Loucy (cell line): Measurements from ENCODE around the gene TANGO6.

Experiments used
- H2AFZ ChIP-seq: fragments of 200-600 bp; sonication (generic); 2 replicates; pipeline ENCODE4 v1.6.0; 2016; ENCODE audit warnings: antibody characterized with exemption, mild to moderate bottlenecking, low read length, moderate library complexity
- H3F3A ChIP-seq: fragments of 200-600 bp; 2 replicates; pipeline ENCODE4 v1.6.0; 2016; ENCODE audit warnings: antibody characterized with exemption, low read depth, mild to moderate bottlenecking
- H3K27me3 ChIP-seq: fragments of 200-600 bp; sonication (generic); 2 replicates; pipeline ENCODE4 v1.6.1; 2014; ENCODE audit warnings: low read length, mild to moderate bottlenecking; ENCODE audit not compliant: insufficient read depth, poor library complexity, severe bottlenecking
- H3K36me3 ChIP-seq: fragments of 200-600 bp; sonication (generic); 2 replicates; pipeline ENCODE4 v1.6.1; 2016; ENCODE audit warnings: low read length; ENCODE audit not compliant: insufficient read depth
- H3K4me1 ChIP-seq: fragments of 200-600 bp; sonication (generic); 2 replicates; pipeline ENCODE4 v1.5.1; 2014; ENCODE audit warnings: low read length, mild to moderate bottlenecking; ENCODE audit not compliant: insufficient read depth, poor library complexity, severe bottlenecking
- H3K4me2 ChIP-seq: fragments of 200-600 bp; sonication (generic); 2 replicates; pipeline ENCODE4 v1.6.0; 2014; ENCODE audit warnings: antibody characterized with exemption, low read length, low read depth, mild to moderate bottlenecking; ENCODE audit not compliant: poor library complexity, severe bottlenecking
- H3K4me3 ChIP-seq: fragments of 200-600 bp; sonication (generic); 2 replicates; pipeline ENCODE4 v1.5.1; 2014; ENCODE audit warnings: low read length, mild to moderate bottlenecking, mixed read lengths; ENCODE audit not compliant: poor library complexity, severe bottlenecking
- H3K79me2 ChIP-seq: fragments of 200-600 bp; sonication (generic); 2 replicates; pipeline ENCODE4 v1.6.1; 2014; ENCODE audit warnings: low read length; ENCODE audit not compliant: insufficient read depth
- H3K9ac ChIP-seq: fragments of 200-600 bp; sonication (generic); 2 replicates; pipeline ENCODE4 v1.6.0; 2014; ENCODE audit warnings: mild to moderate bottlenecking, low read depth, low read length, moderate library complexity; ENCODE audit not compliant: poor library complexity, severe bottlenecking
- H3K9me2 ChIP-seq: fragments of 200-600 bp; sonication (generic); replicated peaks from 2 replicates; pipeline ENCODE4 v1.6.1; 2016; ENCODE audit warnings: low read depth, low read length, mixed read lengths
- H3K9me3 ChIP-seq: fragments of 200-600 bp; sonication (generic); 2 replicates; pipeline ENCODE4 v1.6.1; 2014; ENCODE audit warnings: mild to moderate bottlenecking, antibody characterized with exemption, low read length, low read depth; ENCODE audit not compliant: insufficient read depth
- H4K20me1 ChIP-seq: fragments of 200-600 bp; sonication (generic); 2 replicates; pipeline ENCODE4 v1.6.0; 2014; ENCODE audit warnings: antibody characterized with exemption, low read length, mild to moderate bottlenecking; ENCODE audit not compliant: insufficient read depth, poor library complexity, severe bottlenecking
- EZH2phosphoT487 ChIP-seq: fragments of 200-600 bp; IDR thresholded peaks from 2 replicates; pipeline ENCODE4 v1.6.1; 2018; ENCODE audit warnings: antibody characterized with exemption, mild to moderate bottlenecking, moderate library complexity, borderline replicate concordance
- TF ChIP-seq, protein P1 (sequence below): fragments of 200-600 bp; sonication (generic); conservative IDR thresholded peaks from 2 replicates; pipeline ENCODE4 v1.5.1; 2014; ENCODE audit warnings: mild to moderate bottlenecking, antibody characterized with exemption, low read length

TANGO6 gene

DNA sequence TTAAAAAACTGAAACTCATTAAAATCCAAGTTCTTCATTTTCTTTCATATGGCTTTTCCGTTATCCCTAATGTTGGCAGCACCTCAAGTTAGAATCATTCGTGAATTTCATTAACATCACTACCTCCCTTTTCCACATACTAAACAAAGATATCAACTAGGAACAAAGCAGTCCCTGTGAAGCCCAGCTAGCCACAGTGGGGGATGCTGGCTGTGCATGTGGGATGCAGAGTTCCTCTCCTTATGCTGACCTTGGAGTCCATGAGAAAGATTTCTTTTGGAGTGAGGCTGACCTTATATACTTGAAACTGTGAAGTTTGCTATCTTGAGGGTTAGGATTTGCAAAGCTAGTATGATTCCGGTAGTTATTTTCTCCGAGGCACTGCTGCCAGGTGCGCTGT lies 117.6 kb downstream of the TANGO6 start:
- Histone ChIP-seq H3K27me3 (no peaks in the 10 kb centered on the region), H3K36me3 (no peaks in the 10 kb centered on the region), H3K4me1 (no peaks in the 10 kb centered on the region), H3K79me2 (no peaks in the 10 kb centered on the region), H4K20me1 (no peaks in the 10 kb centered on the region), H3F3A (no peaks in the 10 kb centered on the region), H3K9ac (no peak overlapping the region), H3K9me2 (no peaks in the 10 kb centered on the region), H3K4me3 (no peak overlapping the region), H2AFZ (no peak overlapping the region), H3K4me2 (no peak overlapping the region), H3K9me3 (no peaks in the 10 kb centered on the region)
- TF ChIP-seq, protein P1, sequence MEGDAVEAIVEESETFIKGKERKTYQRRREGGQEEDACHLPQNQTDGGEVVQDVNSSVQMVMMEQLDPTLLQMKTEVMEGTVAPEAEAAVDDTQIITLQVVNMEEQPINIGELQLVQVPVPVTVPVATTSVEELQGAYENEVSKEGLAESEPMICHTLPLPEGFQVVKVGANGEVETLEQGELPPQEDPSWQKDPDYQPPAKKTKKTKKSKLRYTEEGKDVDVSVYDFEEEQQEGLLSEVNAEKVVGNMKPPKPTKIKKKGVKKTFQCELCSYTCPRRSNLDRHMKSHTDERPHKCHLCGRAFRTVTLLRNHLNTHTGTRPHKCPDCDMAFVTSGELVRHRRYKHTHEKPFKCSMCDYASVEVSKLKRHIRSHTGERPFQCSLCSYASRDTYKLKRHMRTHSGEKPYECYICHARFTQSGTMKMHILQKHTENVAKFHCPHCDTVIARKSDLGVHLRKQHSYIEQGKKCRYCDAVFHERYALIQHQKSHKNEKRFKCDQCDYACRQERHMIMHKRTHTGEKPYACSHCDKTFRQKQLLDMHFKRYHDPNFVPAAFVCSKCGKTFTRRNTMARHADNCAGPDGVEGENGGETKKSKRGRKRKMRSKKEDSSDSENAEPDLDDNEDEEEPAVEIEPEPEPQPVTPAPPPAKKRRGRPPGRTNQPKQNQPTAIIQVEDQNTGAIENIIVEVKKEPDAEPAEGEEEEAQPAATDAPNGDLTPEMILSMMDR = no peak
- no peak for TF ChIP-seq EZH2phosphoT487

GRCh38 chr16:68961778-68962402 lies 118.6 kb downstream of the TANGO6 start:
- Histone ChIP-seq H3K4me2 (no peak overlapping the region), H3K27me3 (no peaks in the 10 kb centered on the region), H3K4me3 (no peak overlapping the region), H3K4me1 (no peaks in the 10 kb centered on the region), H3K9ac (no peak overlapping the region), H3K36me3 (no peaks in the 10 kb centered on the region), H4K20me1 (no peaks in the 10 kb centered on the region), H3F3A (no peaks in the 10 kb centered on the region), H2AFZ (no peak overlapping the region), H3K9me2 (no peaks in the 10 kb centered on the region), H3K9me3 (no peaks in the 10 kb centered on the region), H3K79me2 (no peaks in the 10 kb centered on the region)
- TF ChIP-seq EZH2phosphoT487 = no peak
- TF ChIP-seq, protein P1 = no peak

DNA sequence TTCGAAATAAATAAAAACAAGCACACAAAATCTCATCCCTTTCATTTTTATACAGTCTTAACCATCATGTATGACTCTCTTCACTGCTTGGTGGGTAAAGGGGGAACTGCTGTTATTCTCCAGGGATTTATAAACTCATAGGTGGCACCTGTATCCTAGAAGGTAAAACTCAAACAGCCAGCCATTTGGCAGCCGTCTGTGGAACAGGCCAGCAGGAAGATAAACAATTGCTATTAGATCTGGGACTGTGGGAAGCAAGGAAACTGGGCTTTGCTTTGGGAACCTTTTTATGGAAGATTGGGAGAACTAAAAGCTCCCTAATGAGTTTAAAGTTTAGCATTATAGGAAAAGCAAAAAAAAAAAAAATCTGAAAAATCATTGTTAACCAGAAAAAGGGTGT lies 126.0 kb downstream of the TANGO6 start:
- Histone ChIP-seq H3K4me2 (no peak overlapping the region), H3K9me3 (no peaks in the 10 kb centered on the region), H3K9ac (no peak overlapping the region), H3K36me3 (no peaks in the 10 kb centered on the region), H3K27me3 (no peaks in the 10 kb centered on the region), H3F3A (no peaks in the 10 kb centered on the region), H3K4me1 (no peaks in the 10 kb centered on the region), H3K4me3 (no peak overlapping the region), H3K79me2 (no peaks in the 10 kb centered on the region), H2AFZ (no peak overlapping the region), H3K9me2 (no peaks in the 10 kb centered on the region), H4K20me1 (no peaks in the 10 kb centered on the region)
- no peak for TF ChIP-seq EZH2phosphoT487
- TF ChIP-seq, protein P1 = no peak
